Stimulated activated CD4-positive, alpha-beta T cell treated with anti-CD3 and anti-CD28 coated beads, Interleukin-12 subunit alpha, Interleukin-12 subunit beta, amount 100 ng/mL, for 4 hours (primary cell): ENCODE results near the gene VRTN.
A peak's percentile ranks its signal among the peaks of the same experiment; 100 is the strongest.

Source experiments
- DNase-seq: peaks from one replicate; pipeline ENCODE4 v3.0.0-alpha.2; 2020

The VRTN gene

DNA sequence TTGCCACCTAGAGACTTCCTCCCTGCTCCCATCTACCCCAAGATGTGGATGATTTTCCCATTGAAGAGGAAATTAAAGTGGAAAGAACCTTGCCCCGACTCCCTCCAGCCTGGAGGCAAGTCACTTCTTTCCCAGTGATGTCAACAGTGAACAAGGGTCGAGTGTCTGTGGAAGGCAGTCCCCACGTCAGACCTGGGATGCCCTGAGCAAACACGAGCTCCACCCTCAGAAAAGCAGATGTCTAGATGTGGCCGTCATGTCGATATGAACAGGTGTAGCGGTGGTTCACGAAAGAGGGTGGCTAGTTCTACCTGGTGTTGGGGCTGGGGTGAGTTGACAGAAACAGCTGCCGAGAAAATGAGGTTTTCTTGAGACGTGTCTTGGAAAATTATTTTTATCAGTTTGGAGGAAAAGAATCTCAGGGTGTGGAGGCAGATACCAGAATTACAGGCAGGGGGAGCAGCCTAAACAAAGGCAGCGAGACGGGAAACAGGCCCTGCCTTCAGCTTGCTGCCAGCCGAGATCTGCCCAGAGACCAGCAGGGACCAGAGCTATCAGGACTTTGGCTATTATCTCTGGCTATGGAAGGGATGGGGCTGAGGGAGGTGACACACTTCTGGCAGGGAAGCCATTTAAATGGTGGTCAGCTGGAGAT lies 51.9 kb downstream of the VRTN start:
- no peak for DNase-seq

DNA sequence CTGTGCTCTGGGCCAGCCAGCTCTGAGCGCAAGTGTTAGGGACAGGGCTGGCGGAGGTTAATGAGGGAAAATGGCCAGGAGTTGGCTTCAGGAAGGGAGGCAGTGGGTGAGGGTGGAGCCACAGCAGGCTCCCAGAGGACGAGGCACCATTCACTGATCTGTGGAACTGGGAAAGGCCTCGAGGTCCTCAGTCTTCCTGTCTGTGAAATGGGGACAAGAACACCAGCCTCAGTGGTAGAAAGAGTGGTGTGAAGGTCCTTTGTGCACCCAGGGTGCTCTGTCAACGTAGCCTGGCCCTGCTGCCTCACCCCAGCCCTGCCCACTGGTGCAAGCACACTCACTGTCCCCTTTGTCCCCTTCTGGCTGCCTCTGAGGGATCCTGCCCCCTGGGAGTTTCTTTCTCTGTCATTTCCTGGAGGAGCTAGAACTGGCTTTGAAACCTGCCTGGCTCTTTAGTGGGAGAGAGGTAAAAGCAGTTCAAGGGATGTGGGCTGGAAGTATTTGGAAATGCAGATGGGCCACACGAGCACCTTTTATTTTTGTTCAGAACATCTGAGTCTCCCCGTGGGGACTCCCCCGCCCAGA lies 52.7 kb downstream of the VRTN start:
- no peak for DNase-seq

DNA sequence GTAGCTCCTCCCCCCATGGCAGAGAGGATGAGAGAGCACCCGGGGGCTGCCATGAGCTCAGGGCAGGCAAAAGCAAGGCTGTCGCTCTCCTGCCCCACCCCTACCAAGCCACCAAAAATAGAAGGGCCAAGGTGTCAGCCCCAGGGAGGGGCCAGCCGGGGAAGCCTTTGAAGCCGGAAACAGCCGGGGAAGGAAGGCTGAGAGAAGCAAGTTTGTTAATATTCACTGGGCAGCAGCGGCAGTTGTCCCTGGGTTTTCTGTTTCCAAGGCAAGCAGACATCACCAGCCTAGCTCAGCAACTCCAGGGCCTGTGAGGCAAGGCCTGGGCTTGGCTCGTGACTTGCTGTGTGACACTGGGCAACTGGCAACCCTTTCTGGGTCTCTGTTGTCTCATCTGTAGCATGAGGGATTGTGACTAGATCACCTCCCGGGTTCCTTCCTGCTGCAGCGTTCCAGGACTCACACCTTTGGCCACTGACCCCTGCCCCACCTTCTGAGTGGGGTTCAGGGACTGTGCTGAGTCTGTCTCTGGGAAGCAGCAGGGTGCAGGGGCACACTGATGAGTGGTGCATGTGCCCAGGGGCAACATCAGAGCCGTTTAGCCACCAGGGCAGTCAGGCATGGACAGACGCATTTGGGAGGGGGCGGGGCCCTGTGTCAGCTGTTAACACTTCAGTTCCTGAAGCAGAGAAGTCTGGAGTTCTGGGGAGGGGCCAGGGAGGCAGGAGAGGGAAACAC lies 53.4 kb downstream of the VRTN start:
- DNase-seq = peak; percentile 46

DNA sequence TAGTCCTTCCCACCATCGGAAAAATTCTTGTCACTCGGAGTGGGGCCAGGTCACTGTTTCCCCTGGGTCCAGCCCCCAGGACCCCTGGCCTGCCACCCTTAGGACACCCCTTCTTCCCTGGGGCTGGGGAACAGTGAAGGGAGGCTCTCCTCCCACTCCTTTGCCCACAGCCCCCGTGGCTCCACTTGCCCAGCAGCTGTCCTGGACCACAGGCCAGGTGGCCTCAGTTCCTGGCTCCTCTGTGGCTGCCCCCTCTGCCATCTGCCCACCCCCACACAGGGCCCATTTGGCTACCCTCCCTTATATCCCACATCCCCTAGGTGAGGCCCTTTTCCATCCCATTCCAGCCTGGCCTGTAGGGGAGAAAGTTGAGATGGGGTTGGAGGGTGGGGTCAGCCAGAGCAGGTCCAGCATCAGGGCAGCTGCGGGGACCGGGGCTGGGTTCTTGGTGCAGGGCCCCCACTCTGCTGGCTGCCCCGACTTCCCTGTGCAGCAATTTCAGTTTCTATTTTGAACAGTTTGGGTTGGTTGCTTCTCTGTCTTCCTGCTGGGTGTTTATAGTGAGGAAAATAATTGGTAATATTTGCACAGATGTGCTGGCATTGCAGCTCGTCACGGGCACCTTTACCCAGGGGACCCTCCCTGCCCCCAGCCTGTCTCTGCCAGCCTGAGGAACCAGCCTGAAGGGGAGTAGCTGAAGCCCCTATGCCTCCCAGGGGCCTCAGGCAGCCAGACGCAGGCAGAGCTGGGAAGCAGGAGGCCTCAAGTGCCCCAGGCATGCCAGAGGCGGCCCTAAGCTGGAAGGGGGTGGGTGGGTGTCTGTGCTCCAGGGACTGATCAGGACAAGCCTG lies 54.4 kb downstream of the VRTN start:
- no peak for DNase-seq

DNA sequence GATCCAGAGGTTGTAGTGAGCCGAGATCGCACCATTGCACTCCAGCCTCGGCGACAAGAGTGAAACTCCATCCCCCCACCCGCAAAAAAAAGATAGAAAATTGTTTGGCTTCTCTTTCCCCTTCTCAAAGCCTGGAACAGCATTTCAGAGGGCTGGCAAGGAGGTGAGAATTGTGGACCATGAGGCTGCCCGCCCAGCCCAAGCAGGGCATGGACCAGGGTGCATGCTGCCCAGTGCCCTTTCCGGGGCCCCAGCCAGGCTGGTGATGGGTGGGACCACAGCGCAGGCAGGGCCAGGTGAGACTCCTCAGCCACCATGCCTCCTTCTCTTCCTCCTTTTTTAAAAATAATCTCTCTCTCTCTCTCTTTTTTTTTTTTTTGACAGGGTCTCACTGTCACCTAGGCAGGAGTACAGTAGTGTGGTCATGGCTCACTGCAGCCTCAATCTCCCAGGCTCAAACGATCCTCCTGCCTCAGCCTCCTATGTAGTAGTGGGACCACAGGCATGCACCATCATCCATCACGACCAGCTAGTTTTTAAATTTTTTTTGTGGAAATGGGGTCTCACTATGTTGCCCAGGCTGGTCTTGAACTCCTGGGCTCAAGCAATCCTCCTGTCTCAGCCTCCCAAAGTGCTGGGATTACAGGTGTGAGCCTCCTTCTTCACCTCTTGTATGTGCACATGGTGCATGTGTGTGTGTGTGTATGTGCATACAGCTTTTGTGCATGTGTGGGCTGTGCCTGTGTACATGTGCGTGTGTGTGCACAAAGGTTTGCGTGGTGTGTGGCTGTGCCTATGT lies 55.5 kb downstream of the VRTN start:
- no peak for DNase-seq

DNA sequence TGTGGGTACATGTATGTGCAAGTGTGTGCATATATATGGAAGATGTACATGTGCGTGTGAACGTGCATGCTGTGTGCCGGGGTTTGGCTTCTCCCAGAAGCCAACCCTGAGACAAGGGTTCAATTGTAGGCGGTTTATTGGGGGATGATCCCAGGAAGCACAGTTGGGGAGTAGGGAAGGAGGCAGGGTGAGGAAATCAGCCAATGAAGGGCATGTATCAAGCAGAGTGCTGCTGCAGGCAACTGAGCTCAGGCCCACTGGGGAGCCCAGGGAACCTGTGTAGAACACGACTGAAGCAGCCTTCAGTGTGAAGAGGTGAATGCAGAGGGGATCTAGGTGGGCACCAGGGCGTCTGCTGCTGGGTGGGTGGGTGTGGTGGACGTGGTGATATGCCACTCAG lies 56.2 kb downstream of the VRTN start:
- no peak for DNase-seq

DNA sequence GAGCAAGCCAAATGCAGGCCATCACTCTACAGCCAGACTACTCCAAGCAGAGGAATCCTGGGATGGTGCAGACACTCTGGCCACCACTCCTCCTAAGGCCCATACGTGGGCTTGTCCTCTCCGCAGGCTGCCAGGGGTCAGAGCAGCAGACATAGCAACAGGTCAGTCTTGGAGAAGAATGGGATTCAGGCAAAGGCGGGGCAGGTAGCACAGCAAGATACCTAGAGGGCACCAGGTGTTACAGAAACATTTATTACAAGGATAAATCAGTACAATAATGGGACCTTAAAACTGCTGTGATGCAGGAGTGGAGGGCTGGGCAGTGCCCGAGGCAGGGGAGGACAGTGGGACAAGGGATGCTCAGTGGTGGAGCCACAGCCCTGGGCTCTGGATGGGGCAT lies 57.4 kb downstream of the VRTN start:
- no peak for DNase-seq

DNA sequence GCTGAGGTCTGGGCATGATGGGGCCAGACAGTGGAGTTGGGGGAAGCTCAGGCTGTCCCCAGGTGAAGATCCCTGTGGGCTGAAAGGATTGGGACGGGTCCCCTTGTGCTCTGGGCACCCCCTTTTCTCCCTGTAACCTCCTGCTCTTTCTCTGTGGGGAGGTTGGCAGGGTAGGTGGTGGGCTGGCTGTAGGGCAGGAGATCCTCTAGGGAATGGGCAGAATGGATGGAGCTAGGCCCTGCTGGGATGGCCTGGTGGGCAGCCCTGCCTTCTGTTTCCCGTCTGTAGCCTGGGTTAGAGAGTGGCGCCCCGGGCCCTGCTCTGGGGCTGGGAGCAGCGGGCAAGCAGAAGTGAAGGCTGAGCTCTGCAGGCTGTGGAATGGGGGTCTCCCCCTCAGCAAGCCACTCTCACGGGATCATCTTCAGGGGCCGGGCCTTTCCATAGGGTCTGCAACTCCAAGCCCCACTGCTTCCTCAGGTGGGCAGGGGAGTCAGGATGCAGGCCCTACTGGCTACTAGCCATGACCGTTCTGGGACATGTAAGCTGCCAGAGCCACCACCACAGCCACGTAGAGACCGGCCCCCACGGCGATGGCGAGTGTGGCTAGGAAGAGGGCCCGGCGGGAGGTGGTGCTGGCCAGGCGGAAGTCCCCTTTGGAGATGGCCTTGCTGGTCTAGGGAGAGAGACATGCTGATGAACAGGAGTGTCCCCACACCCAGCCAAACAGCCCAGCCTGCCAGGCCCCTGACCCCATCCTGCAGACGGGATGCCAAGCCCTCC lies 58.9 kb downstream of the VRTN start:
- no peak for DNase-seq

DNA sequence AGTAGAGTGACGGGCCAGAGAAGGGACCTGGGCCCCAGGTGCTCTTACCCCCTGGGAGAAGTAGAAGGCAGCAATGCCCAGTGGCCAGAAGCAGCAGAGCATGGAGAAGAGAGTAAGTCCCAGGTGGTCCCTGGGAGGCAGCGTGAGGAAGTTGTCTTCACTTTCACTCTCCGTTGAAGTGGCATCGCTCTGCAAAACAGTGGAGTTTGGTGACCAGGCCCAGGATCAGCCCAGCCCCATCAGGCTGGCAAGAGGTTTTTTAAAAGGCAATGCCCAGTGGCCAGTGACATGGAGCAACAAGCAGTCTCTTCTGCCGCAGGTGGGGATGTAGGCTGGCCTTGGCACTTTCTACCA lies 59.5 kb downstream of the VRTN start:
- no peak for DNase-seq

DNA sequence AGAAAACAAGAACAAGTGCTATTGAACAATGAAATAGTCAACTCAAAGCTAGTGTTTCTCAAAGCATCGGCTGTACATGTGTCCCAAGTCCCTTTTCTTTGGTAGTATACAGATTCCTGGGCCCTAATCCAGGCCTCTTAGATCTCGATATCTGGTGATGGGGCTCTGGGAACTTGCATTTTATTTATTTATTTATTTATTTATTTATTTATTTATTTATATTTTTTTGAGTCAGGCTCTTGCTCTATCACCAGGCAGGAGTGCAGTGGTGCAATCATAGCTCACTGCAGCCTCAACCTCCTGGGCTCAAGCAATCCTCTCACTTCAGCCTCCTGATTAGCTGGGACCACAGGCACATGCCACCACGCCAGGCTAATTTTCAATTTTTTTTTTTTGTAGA lies 60.6 kb downstream of the VRTN start:
- no peak for DNase-seq

DNA sequence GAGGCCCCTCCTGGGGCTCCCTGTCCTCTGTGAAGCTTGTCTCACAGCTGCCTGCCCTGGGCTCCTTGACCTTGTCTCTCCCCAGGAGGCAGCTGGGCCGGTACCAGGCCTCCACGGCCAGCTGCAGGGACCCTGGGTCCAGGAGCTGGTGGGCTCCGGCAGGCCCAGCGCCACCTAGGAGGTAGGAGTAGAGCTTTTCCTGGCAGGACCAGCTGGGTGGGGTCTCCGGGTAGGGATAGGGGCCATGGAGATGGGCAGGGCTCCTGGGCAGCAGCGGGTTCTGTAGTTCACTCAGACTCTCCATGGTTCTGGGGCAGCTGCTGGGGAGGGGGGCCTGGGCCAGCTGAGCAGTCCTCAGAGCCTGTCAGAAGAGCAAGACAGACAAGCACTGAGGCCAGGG lies 61.2 kb downstream of the VRTN start:
- DNase-seq = no peak
